ENCODE measurements around the gene KIAA1217. TPM values are rescaled to one million over a fixed set of nuclear protein-coding genes. Genes with fewer than 3 reads are reported as not detected.

The KIAA1217 gene
- total RNA-seq, 1 experiment from 2014 or later, result 76.2 TPM

DNA sequence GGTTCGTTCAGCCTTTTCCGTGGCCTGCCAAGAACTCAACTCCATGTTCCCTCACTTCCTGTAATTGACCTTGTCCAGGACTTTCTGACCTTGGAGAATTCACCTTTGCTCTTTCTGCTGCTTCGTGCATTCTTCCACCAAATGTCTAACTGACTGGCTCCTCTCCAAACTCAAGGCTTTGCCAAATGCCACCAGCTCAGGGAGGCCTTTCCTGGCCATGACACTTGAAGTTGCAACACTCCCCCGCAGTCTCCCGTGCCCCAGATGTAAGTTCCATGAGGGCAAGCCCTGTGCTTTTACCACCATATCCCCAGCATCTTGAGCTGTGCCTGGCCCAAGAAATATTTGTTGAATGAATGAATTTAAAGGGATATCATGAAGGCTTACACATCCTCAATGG lies 276.4 kb downstream of the KIAA1217 start:
- DNase-seq (ENCODE audit: low spot score), result no peak
- no peak for TF ChIP-seq CTCF (conservative IDR thresholded peaks at IDR 0.05; ENCODE audit: low read depth, low read length)
- no peak for TF ChIP-seq EZH2 (IDR thresholded peaks at IDR 0.05; ENCODE audit: borderline replicate concordance, low read depth, low read length, poor library complexity, severe bottlenecking)
- BruUV-seq (replicated peaks), result no TSS peak
- H3K9me3 ChIP-seq (ENCODE audit: low read depth, low read length, poor library complexity, severe bottlenecking), result no peaks in the 10 kb centered on the region
- ChIA-PET POLR2A (ENCODE audit: low non-redundant PET) (interaction anchor here (0.5 kb wide), 1 partner anchor 742 kb away, joined by 4 read pairs; no protein-coding TSS in a partner anchor), CTCF (no interaction called here)
- intact Hi-C loops (cut with micrococcal nuclease; ENCODE audit: unreplicated experiment), result no loop called here
- peak overlapping the region; percentile 61 for H3K27ac ChIP-seq (ENCODE audit: low read depth, low read length, poor library complexity, severe bottlenecking)
- H3K36me3 ChIP-seq (ENCODE audit: insufficient read depth, low read length, poor library complexity, severe bottlenecking), result peaks cover 28% of the 10 kb centered on the region
- H3K27me3 ChIP-seq (replicated peaks; ENCODE audit: insufficient read depth, low read depth, low read length, poor library complexity), result no peaks in the 10 kb centered on the region
- H3K4me1 ChIP-seq (ENCODE audit: insufficient read depth, low read length, poor library complexity, severe bottlenecking), result peaks cover 47% of the 10 kb centered on the region
- no peak overlapping the region for H3K4me3 ChIP-seq (ENCODE audit: low read depth, low read length, poor library complexity, severe bottlenecking)

DNA sequence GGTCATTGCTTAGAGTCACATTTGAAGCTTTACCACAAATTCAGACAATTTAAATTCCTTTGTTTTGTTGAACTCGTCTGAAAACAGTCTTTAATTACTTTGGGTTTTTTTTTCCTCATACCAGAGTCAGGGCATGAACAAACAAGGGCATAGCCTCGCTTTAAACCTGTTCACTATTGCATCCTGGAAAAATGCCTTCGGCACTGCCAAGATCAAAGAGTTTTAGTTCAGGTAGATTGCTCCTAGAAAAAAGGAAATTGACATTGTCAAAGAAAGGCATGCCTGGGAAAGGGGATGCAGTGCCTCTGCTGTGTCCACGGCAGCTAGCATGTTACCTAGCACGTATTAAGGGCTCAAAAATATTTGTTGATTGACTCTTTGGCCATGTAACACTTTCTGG lies 279.7 kb downstream of the KIAA1217 start:
- peaks cover 19% of the 10 kb centered on the region for H3K4me1 ChIP-seq (ENCODE audit: insufficient read depth, low read length, poor library complexity, severe bottlenecking)
- H3K27ac ChIP-seq (ENCODE audit: low read depth, low read length, poor library complexity, severe bottlenecking), result no peak overlapping the region
- CTCF ChIA-PET, result no interaction called here
- H3K36me3 ChIP-seq (ENCODE audit: insufficient read depth, low read length, poor library complexity, severe bottlenecking), result peaks cover 43% of the 10 kb centered on the region
- POLR2A ChIA-PET (ENCODE audit: low non-redundant PET), result no interaction called here
- intact Hi-C loops (cut with micrococcal nuclease; ENCODE audit: unreplicated experiment), result no loop called here
- DNase-seq (ENCODE audit: low spot score), result no peak
- TF ChIP-seq EZH2 (IDR thresholded peaks at IDR 0.05; ENCODE audit: borderline replicate concordance, low read depth, low read length, poor library complexity, severe bottlenecking), result no peak
- TF ChIP-seq CTCF (conservative IDR thresholded peaks at IDR 0.05; ENCODE audit: low read depth, low read length), result no peak
- no peak overlapping the region for H3K4me3 ChIP-seq (ENCODE audit: low read depth, low read length, poor library complexity, severe bottlenecking)
- H3K27me3 ChIP-seq (replicated peaks; ENCODE audit: insufficient read depth, low read depth, low read length, poor library complexity), result no peaks in the 10 kb centered on the region
- BruUV-seq (replicated peaks), result no TSS peak
- no peaks in the 10 kb centered on the region for H3K9me3 ChIP-seq (ENCODE audit: low read depth, low read length, poor library complexity, severe bottlenecking)

GRCh38 chr10:24493165-24493564 lies 284.2 kb downstream of the KIAA1217 start:
- intact Hi-C loops (cut with micrococcal nuclease; ENCODE audit: unreplicated experiment), result no loop called here
- ChIA-PET POLR2A (ENCODE audit: low non-redundant PET) (no interaction called here), CTCF (no interaction called here)
- Histone ChIP-seq H3K27me3 (replicated peaks; ENCODE audit: insufficient read depth, low read depth, low read length, poor library complexity) (no peaks in the 10 kb centered on the region), H3K36me3 (ENCODE audit: insufficient read depth, low read length, poor library complexity, severe bottlenecking) (peaks cover 46% of the 10 kb centered on the region), H3K27ac (ENCODE audit: low read depth, low read length, poor library complexity, severe bottlenecking) (no peak overlapping the region), H3K4me1 (ENCODE audit: insufficient read depth, low read length, poor library complexity, severe bottlenecking) (peaks cover 6% of the 10 kb centered on the region), H3K4me3 (ENCODE audit: low read depth, low read length, poor library complexity, severe bottlenecking) (no peak overlapping the region), H3K9me3 (ENCODE audit: low read depth, low read length, poor library complexity, severe bottlenecking) (no peaks in the 10 kb centered on the region)
- no TSS peak for BruUV-seq (replicated peaks)
- TF ChIP-seq CTCF (conservative IDR thresholded peaks at IDR 0.05; ENCODE audit: low read depth, low read length), result no peak
- no peak for TF ChIP-seq EZH2 (IDR thresholded peaks at IDR 0.05; ENCODE audit: borderline replicate concordance, low read depth, low read length, poor library complexity, severe bottlenecking)
- no peak for DNase-seq (ENCODE audit: low spot score)
